HG03103 (cell line): ENCODE data around the gene FAM107A.
"Not testable (repeated sequence)": the region's sequence is repeated elsewhere in the genome, so short reads cannot be mapped to it uniquely, and the experiment has no call there.

ENCODE experiments used
- ATAC-seq: cut with Tn5 transposase; IDR thresholded peaks from one replicate; pipeline ENCODE4 v1.9.1; 2021; ENCODE audit warnings: low read depth; ENCODE audit not compliant: unreplicated experiment

The FAM107A gene

DNA sequence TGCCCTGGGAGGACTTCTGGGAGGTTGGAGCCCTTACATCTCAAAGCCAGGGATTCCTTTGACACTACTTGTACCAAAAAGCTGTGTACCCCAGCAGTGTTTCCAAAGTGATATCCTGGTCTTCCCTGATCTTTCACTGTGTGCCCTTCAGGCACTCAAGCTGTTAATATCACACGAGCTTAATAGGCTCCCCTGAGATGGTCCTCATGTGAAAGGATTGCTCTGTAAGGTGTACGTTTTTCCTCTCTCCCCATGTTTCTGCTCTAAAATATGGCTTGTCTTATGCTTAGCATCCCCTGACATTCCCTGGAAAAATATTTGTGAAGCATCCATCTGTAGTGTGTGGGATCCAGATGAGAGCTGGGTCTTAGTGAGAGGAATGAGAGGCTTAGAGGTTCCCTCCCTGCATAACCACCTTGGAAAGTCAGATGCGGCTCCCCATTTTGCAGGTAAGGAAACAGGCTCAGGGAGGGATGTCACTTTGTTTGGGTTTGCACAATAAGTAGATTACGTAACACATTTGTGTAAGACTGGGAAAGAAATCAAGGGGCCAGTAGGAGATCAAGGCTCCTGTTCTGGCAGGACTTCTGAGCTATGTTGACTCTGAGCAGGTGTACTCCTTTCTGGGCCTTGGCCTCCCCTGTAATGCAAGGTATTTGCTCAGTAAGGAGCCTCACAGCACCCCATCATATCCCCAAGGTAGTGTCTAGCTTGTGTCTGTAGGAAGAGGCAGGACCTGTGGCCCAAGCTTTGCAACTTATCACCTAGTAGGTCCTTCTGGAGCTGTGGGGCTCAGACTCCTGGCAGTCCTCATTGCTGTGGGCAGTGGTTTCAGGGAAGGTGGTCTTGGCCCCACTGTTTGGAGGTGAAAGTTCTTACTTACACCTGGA is 39.5 kb downstream of the FAM107A start:
- no peak for ATAC-seq

DNA sequence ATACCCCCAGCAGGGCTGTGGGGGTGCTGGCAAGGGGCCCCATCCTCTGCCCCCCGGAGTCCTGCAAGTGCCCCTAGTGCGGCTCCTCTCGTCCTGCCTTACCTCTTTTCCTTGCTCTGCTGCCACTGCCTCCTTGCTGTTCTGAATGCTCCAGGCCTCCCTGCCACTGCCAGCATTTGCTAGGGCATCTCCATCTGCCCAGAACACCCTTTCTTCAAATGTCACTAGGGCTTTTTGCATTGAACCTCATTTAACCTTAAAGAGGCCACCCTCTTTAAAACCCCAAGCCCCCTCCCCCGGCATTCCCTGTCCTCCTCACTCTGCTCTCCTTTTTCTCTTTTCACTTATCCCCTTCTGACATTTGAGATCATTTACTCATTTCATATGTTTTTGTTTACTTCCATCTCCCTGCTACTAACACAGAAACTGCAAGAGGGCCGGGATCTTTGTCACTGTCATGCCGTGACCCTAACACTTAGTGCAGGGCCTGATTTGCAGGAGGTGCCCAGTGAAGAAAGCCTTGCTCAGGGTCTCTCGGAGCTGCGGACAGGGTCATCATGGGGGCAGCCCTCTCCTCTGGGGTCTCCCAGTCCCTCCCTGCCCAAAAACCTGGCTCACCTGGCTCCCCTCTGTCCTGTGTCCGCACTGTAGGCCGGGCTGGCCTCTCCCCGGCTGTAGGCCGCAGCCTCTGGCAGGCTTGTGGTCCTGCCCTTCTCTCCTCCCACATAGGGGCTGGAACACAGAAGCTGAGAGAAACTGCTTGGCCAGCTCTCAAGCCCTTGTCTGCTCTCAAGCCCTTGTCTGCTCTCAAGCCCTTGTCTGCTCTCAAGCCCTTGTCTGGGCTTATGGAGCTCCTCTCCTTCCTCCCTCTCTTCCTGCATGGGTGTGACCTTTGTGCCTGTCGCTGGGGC is 40.4 kb downstream of the FAM107A start, which contains the start of gene ACOX2:
Gene ACOX2 (minus strand): TSS at position 690 of the 911 bp plus-strand sequence. CDS start 2,084 bp downstream, outside the sequence.
- no peak for ATAC-seq

DNA sequence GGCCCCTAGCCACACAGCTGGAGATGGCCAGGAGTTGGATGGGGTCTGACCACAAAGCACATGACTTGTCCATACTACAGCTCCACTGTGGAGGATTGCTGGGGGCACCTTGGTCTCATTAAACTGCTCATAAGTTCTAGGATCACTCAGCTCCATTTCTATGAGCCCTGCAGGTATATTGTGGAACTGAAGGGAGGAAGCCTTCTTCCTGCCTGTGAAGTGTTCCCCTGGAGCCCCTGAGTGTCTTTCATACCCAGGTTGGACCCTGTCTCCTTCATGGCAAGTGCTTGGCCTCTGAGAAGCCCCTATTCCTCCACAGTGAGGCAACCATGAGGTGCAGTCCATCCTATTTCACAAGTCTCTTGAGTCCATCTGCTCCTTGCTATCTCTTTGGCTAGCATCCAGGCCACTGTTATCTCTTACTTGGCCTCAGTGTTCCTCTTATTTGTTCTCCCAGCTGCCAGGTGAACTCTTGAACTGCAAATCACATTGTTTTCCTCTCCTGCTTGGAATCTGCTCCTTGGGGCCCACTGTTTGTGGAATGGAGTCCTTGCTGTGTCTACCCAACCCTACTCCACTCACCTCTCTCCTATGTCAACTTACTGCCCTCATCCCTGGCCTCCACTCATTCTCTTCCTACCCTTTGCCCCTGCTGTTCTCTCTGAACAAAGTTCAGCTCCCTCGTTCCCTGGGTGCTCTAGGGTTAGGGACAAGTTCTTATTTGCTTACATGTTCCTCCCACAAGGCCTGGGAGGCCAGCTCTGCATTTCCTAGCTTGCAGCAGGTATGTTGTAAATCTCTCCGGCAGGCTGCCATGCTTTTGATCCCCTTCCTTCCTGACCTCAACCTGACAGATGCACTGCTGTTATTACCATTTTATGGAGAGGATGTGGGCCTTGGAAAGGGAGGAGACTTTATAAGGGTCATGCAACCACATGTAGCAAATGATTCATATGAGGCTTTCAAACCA is 41.4 kb downstream of the FAM107A start:
- no peak for ATAC-seq

DNA sequence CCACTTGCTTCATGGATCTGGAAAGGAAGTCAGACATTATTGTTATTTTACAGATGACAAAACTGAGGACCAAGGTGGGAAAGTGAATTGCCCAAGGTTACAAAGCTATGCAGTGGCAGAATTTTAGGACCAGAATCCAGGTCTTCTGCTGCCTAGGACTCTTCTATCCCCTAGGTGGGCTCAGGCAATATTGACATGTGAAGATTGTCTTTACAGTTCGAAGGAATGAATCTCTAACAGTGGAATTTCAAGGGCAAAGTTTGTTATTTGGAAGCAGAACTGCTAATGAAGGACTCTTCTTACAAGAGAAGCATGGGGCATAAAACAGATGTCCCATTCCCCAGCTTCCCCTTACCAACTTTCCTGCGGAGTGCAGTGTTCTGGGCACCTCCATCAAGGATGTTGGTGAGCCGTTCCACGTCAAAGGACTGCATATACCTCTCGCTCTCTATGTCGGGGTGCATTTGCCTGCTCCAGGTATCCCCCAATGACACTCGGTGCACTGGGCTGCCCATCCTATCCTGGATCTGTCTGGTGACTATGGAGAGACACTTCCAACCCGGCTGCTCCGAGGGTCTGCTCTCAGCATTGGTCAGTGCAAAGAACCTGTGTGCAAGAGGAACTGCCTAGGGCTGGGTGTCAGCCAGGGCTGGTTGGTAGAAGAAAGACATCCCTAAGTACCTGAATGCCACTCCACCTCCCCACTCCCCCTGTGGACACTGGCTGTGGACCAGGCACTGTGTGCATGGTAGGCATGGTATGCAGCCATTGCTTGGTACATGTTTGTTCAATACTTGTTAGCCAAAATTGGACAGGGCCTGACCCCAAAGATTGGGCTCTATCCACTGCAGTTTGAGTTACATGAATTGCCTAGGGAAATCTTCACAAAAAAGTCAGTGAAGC is 42.3 kb downstream of the FAM107A start:
- no peak for ATAC-seq

DNA sequence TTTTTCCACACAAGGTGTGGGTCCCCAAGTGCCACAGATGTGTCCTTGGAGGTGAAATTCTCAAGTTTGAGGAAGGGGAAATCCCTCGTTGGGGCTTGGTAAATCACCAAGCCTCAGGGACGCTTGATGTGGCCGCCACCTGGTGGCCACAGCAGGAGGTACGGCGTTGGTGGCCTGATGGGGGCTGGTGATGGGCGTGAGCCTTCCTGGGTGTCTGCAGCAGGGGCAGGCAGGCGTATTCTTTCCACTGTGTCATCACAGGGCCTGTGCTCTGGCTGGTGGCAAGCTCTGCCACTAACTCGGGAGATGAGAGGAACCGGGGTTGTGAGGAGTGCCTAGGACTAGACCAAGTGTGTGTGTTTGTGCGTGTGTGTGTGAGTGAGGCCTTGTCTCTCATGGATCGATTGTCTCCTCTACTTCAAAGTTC is 44.4 kb downstream of the FAM107A start:
- peak; percentile 82 for ATAC-seq

DNA sequence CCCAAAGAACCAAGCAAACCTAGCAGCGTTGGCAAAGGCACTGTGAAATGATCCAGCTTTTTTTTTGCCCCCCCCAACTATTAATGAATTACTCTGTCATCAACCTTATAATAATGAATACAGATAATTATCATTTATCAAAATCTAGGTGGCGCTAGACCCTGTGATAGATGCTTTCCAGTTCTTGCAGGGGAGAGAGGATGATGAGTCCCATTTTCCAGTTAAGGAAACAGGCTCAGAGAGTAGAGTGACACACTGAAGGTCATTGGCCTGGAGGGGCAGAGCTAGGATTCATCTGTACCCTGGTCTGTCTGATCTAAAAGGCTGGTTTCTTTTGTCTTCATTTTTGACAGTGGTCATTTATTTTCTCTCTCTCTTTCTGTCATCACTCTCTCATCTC is 45.2 kb downstream of the FAM107A start:
- no peak for ATAC-seq

DNA sequence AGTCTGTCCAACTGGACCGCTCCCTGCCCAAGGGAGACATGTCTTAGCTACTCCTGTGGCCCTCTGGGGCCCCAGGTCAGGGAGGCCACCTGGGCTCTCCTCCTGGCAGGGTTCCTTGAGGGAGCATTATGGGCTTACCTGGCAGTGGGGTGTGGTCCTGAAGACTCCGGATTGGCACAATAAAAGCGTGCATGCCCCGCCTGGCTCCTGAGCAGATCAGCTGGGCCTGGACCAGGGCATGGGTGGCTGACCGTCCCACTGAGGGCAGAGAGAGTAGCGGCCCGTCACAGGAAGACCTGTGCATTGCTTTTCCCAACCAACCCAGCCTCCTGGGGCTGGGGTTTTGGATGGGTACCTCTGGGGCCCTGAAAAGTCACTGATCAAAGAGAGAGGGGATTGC is 45.6 kb downstream of the FAM107A start:
- no peak for ATAC-seq

DNA sequence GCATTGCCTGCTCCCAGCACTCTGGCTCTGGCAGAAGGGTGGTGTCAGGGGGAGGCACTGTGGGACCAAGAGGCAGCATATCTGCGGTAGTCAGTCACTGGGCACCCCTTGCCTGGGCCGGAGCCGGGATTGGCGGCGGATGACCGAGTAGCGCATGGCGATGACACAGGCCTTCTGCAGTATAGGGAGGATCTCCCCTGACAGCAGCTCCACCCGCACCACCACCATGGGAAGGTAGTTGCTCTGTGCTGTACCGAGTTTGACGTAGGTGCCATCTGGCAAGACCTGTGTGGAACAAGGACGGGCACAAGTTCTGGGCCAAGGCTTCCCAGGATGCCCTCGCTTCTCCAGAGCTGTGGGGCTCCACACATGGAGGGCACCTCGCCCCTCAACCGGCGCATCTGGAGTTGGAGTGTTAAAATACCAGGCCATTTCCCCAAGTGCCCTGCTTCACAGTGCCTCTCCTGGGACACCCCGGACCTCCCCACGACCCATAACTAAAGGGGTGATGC is 46.8 kb downstream of the FAM107A start:
- no peak for ATAC-seq

DNA sequence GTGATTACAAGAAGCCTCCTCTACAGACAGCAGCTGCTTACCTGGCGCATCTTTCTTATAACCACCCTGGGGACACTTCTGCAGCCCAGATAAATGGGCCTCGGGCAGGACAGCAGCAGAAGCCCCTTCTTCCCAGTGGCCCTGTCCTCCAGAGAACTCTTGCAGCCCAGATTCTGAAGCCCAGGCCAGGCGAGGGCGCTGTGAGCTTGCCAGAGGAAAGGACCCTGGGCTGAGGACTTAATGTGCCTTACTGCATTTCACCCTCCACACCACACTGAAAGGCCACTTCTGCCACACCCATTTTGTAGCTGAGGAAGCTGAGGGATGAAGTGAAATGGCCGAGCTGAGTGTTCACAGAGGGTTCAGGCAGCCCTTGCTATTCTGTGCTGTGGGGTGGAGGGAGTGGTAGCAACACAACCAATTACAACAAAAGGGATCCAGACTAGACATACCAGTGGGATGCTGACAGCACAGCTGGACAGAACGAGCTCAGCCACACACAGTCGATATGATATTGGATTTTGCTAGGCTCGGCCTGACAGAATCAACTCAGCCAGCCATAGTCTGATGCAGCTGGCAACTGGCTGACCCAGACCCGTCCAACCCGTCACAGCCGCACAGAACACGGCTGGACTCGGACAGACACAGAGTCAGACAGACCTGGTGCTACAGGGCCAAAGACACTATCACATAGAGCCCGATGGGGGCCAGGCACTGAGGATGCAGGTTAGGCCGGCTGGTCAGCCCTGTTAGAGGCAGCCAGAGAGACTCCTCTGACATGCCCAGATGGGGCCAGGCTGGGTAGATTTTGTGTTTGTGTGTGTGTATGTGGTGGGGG is 47.5 kb downstream of the FAM107A start:
- no peak for ATAC-seq

DNA sequence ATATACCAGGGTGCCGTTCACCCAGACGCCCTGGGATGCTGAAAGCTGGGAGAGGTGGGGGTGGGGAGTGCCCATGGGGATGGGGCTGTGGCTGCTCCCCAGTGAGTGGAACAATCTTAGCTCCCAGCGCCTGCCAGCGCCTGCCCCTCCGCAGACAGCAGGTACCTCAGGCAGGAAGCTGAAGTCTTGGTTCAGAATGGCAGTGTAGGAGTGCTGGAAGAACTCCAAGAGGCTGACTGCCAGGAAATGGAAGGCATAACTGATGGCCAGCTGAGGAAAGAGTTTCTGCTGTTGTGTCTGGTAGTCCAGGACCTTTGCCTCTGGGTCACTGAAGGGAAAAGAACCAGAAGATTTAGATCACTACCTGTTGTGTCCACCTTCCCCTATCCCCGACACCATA is 48.6 kb downstream of the FAM107A start:
- ATAC-seq: no peak

DNA sequence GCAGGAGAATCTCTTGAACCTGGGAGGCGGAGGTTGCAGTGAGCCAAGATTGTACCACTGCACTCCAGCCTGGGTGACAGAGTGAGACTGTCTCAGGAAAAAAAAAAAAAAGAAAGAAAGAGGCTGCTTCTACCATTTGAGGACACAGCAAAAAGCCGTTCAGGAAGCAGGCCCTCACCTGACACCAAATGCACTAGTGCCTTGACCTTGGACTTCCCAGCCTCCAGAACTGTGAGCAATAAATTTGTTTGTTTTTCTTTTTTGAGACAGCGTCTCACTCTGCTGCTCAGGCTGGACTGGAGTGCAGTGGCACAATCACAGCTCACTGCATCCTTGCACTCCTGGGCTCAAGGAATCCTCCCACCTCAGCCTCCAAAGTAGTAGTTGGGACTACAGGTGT is 49.8 kb downstream of the FAM107A start:
- ATAC-seq: not testable (repeated sequence)

DNA sequence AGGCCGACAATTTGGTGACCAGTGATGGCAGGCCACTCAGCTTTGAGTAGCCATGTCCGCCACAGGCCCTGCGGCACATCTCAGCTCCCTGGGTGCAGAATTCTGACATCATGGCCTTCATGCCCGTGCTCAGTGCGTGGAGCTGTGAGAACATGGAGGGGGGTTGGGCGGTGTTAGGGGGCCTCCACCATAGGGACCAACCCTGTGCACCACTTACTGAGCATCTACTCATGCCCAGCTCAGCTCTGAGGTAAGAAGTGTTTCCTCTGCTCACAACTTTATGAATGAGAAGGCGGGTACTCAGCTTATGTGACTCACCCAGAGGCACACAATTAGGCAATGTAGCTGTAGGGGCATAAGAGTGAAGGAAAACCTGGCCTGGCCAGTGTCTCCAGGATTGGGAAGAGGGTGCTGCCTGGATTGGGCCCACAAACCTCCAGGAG is 50.7 kb downstream of the FAM107A start:
- no peak for ATAC-seq

DNA sequence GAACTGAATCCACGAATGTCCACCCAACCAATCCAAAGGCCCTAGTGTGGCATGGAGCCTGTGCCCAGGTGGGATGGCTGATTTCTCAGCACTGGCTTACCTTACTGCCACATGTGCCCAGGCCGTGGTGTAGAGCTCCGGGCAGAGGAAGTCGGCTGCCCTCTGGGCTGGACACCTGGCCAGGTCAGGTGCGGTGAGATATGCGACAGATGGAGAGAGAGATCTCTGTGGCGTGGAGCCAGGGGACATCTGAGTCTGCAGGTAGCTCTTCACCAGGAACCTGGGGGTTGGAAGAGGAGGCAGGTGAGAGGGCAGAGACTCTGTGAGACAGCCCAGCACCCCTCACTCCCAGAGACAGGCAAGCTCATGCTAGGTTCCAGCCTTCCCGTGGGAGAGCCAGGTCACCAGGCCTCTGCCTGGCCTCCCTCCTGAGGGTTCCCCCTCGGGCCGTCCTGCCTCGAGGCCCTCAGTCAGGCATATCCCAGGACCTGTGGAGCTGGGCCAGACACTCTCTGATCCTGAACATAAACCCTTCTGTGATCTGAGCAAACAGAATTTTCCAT is 52.8 kb downstream of the FAM107A start:
- no peak for ATAC-seq

DNA sequence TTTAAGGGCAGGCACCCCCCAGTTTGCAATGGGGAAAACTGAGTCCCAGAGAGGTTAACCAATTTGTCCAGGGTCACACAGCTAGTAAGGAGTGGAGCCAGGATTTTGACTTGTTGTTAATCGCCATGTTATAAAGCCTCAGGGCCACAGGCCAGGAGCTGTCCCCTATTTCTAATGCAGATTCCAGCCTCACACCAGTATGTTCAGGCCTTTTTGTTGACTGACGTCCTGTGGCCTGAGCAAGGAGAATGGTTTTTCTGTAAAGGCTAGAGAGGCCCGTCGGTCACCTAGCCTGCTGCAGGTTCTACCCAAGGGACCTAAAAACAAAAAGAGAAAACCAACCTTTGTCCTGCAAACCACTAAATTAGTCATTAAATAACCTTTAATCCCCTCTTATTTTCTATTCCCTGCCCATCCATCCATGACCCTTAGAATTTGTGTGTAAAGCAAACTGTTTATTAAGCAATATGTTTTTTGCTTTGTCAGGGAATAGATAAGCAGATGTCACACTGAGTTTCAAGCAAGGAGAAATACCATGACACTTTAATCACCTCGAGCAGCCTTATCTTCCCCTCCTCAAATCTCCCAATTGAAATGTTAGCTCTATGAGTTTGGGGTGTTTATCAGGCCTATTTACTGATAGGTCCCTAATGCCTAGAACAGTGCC is 54.3 kb downstream of the FAM107A start:
- no peak for ATAC-seq

DNA sequence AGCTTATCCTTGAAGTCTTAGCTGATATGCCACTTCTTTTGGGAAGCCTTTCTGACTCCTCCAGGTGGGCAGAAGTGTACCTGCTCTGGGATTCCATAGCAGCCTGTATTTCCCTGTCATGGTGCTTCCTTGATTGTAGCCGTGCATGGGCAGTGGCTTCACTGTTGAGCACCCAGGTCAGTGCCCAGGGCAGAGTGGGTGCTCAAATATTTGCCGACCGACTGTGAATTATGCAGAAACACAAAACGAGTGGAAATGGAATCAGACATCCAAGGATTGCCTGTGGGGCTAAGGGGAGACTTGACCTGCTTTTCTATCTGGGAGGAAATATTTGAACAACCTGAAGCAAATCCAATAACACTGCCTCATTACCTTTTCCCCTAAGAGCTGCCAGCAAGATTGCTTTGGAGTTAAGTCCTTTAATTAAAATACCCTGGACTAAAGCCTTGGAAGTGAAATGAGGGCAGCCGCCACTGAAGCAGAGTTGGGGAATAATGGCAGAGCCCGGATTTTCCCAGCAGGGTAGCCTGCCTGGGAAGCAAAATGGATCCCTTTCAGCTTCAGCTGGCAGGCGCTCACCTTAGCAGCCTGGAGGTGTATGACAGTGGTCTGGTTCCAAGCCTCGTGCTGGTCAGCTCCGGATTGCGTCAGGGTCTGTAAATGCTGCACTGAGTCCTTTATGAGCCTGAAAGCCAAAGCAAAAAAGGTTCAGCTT is 55.1 kb downstream of the FAM107A start:
- no peak for ATAC-seq

DNA sequence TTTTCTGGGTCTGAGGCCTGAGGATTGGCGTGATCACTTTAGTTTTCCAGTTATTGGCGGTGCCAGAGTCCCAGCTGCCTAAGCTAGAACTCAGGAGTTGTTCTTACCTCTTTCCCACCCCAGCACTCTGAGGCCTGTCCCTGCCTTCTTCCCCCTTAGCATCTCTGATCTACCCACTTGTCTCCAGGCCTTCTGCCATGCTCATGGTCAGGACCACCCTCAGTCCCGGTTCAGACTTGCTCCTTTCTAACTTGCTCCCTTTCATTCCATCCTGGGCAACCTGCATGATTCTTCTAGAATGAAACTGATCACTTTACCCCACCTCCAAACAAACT is 55.9 kb downstream of the FAM107A start:
- ATAC-seq: no peak
